GM18951 (cell line): ENCODE measurements around the gene EGFL6.
"Not testable (repeated sequence)": the region's sequence is repeated elsewhere in the genome, so short reads cannot be mapped to it uniquely, and the experiment has no call there.

Source experiments
- POLR2A ChIP-seq: IDR thresholded peaks from 4 replicates; pipeline ENCODE4 v1.6.1; 2011; ENCODE audit warnings: mild to moderate bottlenecking; ENCODE audit not compliant: insufficient read length, insufficient read depth; ENCODE audit errors: extremely low read depth
- in situ Hi-C: fragments of 300-500 bp; cut with MboI; formaldehyde crosslinking; loops from one replicate; pipeline ENCODE4 v1.12.0; 2022; ENCODE audit warnings: low sequenced_read_pairs, mixed read lengths, inconsistent platforms; ENCODE audit not compliant: unreplicated experiment

The EGFL6 gene

GRCh38 chrX:13607331-13607995 is 38.1 kb downstream of the EGFL6 start:
- no peak for TF ChIP-seq POLR2A
- in situ Hi-C loops = no loop called here

GRCh38 chrX:13607996-13608365 is 38.6 kb downstream of the EGFL6 start:
- in situ Hi-C loops = no loop called here
- TF ChIP-seq POLR2A = no peak

GRCh38 chrX:13614154-13614553 is 44.8 kb downstream of the EGFL6 start:
- no peak for TF ChIP-seq POLR2A
- in situ Hi-C loops = no loop called here

GRCh38 chrX:13620207-13620606 is 50.8 kb downstream of the EGFL6 start:
- no peak for TF ChIP-seq POLR2A
- in situ Hi-C loops = no loop called here

GRCh38 chrX:13622401-13622964 is 53.1 kb downstream of the EGFL6 start:
- TF ChIP-seq POLR2A = no peak

GRCh38 chrX:13627306-13627705 is 57.9 kb downstream of the EGFL6 start:
- TF ChIP-seq POLR2A = no peak
- in situ Hi-C loops = no loop called here

More at GRCh38 chrX:13622401-13622964, 53.1 kb downstream of the EGFL6 start:
- in situ Hi-C loops = no loop called here

- in situ Hi-C loops = not testable (repeated sequence)
These were observed 67.8 kb downstream of the EGFL6 start for GRCh38 chrX:13637224-13637623.

- in situ Hi-C loops = no loop called here
- no peak for TF ChIP-seq POLR2A
These were observed 68.6 kb downstream of the EGFL6 start for GRCh38 chrX:13638021-13638420.

- no peak for TF ChIP-seq POLR2A
These were observed 69.4 kb downstream of the EGFL6 start for GRCh38 chrX:13638826-13639225.

GRCh38 chrX:13641684-13642083 is 72.3 kb downstream of the EGFL6 start:
- in situ Hi-C loops = not testable (repeated sequence)

More at GRCh38 chrX:13638826-13639225, 69.4 kb downstream of the EGFL6 start:
- in situ Hi-C loops = no loop called here

GRCh38 chrX:13645464-13646153 is 76.2 kb downstream of the EGFL6 start:
- in situ Hi-C loops = no loop called here
- TF ChIP-seq POLR2A = no peak

- TF ChIP-seq POLR2A = no peak
- in situ Hi-C loops = no loop called here
These were observed 76.8 kb downstream of the EGFL6 start for GRCh38 chrX:13646154-13646549.

- no peak for TF ChIP-seq POLR2A
- in situ Hi-C loops = no loop called here
These were observed 78.4 kb downstream of the EGFL6 start for GRCh38 chrX:13647709-13648212.

GRCh38 chrX:13648336-13648735 is 78.9 kb downstream of the EGFL6 start:
- in situ Hi-C loops = not testable (repeated sequence)
